Nephron progenitor cell (in vitro differentiated cells): ENCODE data around the gene GNAS.

Source experiments
- DNase-seq: peaks from one replicate; pipeline ENCODE4 v3.0.0; 2021
- H3K27ac Mint-ChIP-seq: 2 replicates; pipeline ENCODE4 v1.8.0; 2021; ENCODE audit warnings: mild to moderate bottlenecking, moderate library complexity, mixed read lengths
- H3K27me3 Mint-ChIP-seq: 2 replicates; pipeline ENCODE4 v1.8.0; 2021; ENCODE audit warnings: mild to moderate bottlenecking, low read depth, mixed read lengths; ENCODE audit not compliant: poor library complexity
- H3K36me3 Mint-ChIP-seq: 2 replicates; pipeline ENCODE4 v1.8.0; 2021; ENCODE audit warnings: low read depth, mixed read lengths
- H3K4me1 Mint-ChIP-seq: 2 replicates; pipeline ENCODE4 v1.8.0; 2021; ENCODE audit warnings: mixed read lengths
- H3K4me3 Mint-ChIP-seq: 2 replicates; pipeline ENCODE4 v1.8.0; 2021; ENCODE audit warnings: mild to moderate bottlenecking, moderate library complexity, mixed read lengths
- H3K9me3 Mint-ChIP-seq: 2 replicates; pipeline ENCODE4 v1.8.0; 2021; ENCODE audit warnings: mild to moderate bottlenecking, moderate library complexity, mixed read lengths
- TF ChIP-seq, protein P1 (sequence below): fragments of 200-600 bp; sonication (generic); IDR thresholded peaks from 2 replicates; pipeline ENCODE4 v1.5.0; 2021; ENCODE audit warnings: antibody characterized with exemption

Gene GNAS

DNA sequence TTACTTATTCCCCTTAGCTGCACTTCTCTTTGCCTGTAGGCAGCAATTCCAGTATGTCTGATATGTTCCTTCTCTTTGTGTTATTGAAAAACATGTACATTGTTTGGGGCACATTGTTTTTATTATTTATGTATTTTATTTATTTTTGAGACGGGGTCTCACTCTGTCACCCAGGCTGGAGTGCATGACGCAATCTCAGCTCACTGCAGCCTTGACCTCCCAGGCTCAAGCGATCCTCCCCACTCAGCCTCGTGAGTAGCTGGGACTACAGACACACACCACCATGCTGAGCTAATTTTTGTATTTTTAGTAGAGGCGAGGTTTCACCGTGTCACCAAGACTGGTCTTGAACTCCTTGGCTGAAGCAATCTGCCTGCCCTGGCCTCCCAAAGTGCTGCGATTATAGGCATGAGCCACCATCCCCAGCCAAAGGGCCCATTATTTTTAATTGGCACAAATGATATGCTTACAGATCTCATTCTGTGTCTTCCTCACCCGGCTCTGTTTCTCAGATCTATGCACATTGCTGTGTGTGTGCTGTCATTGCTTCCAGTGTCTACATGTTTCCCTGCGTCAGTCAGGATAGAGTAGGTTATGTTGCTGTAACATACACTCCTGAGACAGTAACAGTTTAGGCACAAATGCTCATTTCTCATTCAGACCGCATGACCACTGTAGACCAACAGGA lies 74.4 kb downstream of the GNAS start:
- TF ChIP-seq, protein P1, sequence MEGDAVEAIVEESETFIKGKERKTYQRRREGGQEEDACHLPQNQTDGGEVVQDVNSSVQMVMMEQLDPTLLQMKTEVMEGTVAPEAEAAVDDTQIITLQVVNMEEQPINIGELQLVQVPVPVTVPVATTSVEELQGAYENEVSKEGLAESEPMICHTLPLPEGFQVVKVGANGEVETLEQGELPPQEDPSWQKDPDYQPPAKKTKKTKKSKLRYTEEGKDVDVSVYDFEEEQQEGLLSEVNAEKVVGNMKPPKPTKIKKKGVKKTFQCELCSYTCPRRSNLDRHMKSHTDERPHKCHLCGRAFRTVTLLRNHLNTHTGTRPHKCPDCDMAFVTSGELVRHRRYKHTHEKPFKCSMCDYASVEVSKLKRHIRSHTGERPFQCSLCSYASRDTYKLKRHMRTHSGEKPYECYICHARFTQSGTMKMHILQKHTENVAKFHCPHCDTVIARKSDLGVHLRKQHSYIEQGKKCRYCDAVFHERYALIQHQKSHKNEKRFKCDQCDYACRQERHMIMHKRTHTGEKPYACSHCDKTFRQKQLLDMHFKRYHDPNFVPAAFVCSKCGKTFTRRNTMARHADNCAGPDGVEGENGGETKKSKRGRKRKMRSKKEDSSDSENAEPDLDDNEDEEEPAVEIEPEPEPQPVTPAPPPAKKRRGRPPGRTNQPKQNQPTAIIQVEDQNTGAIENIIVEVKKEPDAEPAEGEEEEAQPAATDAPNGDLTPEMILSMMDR: no peak
- Mint-ChIP-seq H3K4me3 (no peak overlapping the region), H3K27me3 (peaks cover 7% of the 10 kb centered on the region), H3K9me3 (no peaks in the 10 kb centered on the region), H3K27ac (no peak overlapping the region), H3K4me1 (peaks cover 10% of the 10 kb centered on the region), H3K36me3 (no peaks in the 10 kb centered on the region)
- DNase-seq: no peak

DNA sequence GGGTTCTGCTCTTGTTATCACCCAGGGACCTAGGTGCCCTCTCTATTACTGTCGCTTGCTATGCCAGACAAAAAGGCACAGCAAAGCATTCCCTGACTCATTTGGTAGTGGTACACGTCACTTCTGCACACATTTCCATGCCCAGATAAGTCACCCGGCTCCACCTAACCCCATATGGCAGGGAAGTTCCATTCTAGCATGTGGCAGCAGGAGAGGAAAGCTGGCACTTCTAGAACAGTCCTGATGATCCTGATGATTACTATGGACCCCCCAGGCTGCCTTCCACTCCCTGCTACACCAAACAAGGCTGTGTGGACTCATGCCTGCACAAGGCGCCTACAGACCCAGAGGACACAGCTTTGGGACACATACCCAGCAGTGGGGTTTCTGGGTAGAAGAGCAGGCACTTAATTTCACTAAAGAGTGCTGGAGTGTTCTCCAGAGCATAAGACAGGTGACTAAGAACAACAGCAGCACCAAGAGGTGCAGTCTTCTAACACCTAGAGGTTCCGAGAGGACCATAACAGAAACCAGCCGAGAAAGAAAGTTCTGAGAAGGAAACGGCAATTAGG lies 75.1 kb downstream of the GNAS start:
- TF ChIP-seq, protein P1: no peak
- Mint-ChIP-seq H3K36me3 (no peaks in the 10 kb centered on the region), H3K27me3 (peaks cover 7% of the 10 kb centered on the region), H3K27ac (no peak overlapping the region), H3K4me1 (peaks cover 4% of the 10 kb centered on the region), H3K9me3 (no peaks in the 10 kb centered on the region), H3K4me3 (no peak overlapping the region)
- DNase-seq: no peak

DNA sequence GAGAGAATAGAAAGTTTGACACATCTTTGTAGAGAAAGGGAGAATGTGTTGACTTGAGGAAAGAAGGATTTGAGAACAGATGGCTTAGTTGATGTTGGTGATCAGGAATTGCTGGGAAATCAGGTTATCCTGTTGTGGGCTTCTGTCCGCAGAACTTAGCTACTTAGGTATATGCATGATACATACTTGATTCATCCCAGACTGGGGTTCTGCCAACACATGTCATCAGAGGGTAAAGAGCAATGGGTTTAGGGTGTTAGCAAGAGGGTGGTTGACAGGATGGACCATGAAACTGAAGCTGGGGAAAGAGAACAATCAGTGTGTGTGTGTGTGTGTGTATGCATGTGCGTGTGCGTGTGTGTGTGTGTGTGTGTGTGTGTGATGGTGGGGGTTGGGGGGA lies 78.0 kb downstream of the GNAS start:
- no peaks in the 10 kb centered on the region for H3K36me3 Mint-ChIP-seq

DNA sequence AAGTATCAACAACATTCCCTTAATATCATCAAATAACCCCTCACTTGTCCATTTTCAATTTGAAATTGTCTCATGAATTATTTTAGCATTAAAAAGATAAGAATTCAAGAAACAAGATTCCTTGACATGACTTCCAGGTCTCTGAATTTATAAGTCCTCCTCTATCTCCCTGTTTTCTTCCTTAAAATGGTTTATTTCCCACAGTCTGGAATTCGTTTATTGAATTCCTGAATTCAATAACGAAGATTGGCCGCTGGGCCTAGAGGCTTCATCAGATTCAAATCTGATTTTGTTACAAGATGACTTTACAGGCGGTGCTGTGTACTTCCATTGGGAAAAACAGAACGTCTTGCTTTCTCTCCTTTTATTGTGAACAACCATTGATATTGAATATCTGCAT lies 79.7 kb downstream of the GNAS start:
- Mint-ChIP-seq H3K27me3 (peaks cover 21% of the 10 kb centered on the region), H3K9me3 (peaks cover 21% of the 10 kb centered on the region), H3K4me3 (no peak overlapping the region), H3K36me3 (no peaks in the 10 kb centered on the region), H3K27ac (no peak overlapping the region), H3K4me1 (no peaks in the 10 kb centered on the region)
- DNase-seq: no peak
- TF ChIP-seq, protein P1: no peak

More for the DNA sequence above, 78.0 kb downstream of the GNAS start:
- H3K27ac Mint-ChIP-seq: no peak overlapping the region
- H3K4me3 Mint-ChIP-seq: no peak overlapping the region
- H3K27me3 Mint-ChIP-seq: peaks cover 14% of the 10 kb centered on the region
- DNase-seq: no peak
- peaks cover 5% of the 10 kb centered on the region for H3K9me3 Mint-ChIP-seq
- no peaks in the 10 kb centered on the region for H3K4me1 Mint-ChIP-seq
- TF ChIP-seq, protein P1: no peak

DNA sequence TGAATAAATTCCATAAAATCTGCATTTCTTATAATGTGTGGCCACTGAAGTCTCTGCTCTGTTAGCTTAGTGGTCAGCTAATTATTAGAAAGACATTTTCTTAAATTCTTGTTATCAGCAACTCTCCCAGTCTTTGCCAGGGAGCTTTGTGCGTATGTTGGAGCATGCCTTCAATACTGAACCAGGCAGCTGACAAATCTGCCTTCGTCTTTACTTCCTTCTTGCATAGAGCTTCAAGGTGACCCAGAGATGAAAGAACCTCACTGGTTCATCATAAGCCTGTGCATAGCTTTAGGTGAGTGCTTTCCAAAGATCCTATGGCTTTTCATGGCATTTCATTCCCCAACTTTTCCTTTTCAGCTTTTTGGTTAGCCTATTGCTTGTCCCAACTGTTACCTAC lies 85.6 kb downstream of the GNAS start:
- TF ChIP-seq, protein P1: no peak
- DNase-seq: no peak
- Mint-ChIP-seq H3K4me1 (no peaks in the 10 kb centered on the region), H3K36me3 (no peaks in the 10 kb centered on the region), H3K27me3 (peaks cover 23% of the 10 kb centered on the region), H3K9me3 (peaks cover 26% of the 10 kb centered on the region), H3K27ac (no peak overlapping the region), H3K4me3 (no peak overlapping the region)

DNA sequence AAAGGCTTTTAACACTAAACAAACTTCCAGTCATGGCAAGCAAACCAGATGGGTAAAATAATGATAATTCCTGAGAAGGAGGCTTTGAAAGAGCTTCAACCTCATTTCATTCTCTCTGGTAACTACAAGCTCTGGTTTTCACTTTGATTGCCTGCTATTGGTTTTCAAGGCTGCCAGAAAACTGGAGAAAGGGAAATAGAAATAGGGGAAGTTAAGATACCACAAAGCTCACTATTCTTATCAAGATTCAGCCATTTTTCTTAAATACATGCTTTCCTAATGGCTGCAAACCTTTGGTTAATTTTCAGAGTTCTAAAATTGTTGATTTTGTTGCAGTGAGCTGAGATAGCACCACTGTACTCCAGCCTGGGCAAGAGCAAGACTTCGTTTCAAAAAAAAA lies 86.0 kb downstream of the GNAS start:
- H3K4me3 Mint-ChIP-seq: no peak overlapping the region
- H3K27ac Mint-ChIP-seq: no peak overlapping the region
- H3K4me1 Mint-ChIP-seq: no peaks in the 10 kb centered on the region
- H3K27me3 Mint-ChIP-seq: peaks cover 23% of the 10 kb centered on the region
- H3K9me3 Mint-ChIP-seq: peaks cover 26% of the 10 kb centered on the region
- TF ChIP-seq, protein P1: no peak
- no peaks in the 10 kb centered on the region for H3K36me3 Mint-ChIP-seq
- no peak for DNase-seq
